A673 (cell line): Measurements from ENCODE around the gene ZNHIT6.

Experiments
- EZH2 ChIP-seq: fragments of 200-600 bp; sonication (generic); IDR thresholded peaks from 2 replicates; pipeline ENCODE4 v1.6.1; 2017; ENCODE audit warnings: borderline replicate concordance, low read depth, mild to moderate bottlenecking, mixed read lengths, antibody characterized with exemption, low read length; ENCODE audit not compliant: poor library complexity, severe bottlenecking
- TF ChIP-seq, protein P1 (sequence below): fragments of 300-800, 200-600 bp; sonication (generic); conservative IDR thresholded peaks from 2 replicates; pipeline ENCODE4 v1.5.1; 2017; ENCODE audit warnings: low read depth, mild to moderate bottlenecking, antibody characterized with exemption, low read length, moderate library complexity, mixed read lengths

DNA sequence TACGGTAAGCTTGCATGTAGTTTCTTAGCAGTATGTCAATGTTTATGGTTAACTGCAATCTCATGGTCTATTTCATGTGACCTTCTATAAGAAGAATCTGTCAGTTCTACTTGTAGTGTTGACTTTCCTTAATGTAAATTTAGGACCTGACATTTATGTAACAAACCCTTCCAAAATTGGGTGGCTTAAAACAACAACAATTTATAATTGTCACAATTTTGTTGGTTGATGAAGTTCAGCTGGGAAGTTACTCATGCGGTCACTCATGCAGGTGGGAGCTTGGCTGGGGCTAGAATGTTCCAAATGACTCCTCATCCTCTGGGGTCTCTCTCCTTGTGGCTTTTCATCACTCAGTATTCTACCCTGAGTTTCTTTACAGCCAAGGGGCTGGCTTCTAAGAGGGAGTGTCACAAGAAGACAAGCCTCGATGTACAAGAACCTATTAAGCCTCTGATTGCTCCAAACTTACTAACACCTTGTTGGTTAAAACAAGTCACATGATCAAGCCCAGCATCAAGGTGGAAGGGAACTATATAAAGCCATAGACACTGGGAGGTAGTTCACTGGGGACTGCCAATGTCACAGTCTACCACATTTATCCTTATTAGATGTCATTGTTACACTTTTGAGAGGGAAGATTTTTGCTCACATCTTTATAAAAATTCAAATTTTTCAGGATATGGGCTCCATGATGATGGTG is 103.8 kb downstream of the ZNHIT6 start:
- TF ChIP-seq, protein P1, sequence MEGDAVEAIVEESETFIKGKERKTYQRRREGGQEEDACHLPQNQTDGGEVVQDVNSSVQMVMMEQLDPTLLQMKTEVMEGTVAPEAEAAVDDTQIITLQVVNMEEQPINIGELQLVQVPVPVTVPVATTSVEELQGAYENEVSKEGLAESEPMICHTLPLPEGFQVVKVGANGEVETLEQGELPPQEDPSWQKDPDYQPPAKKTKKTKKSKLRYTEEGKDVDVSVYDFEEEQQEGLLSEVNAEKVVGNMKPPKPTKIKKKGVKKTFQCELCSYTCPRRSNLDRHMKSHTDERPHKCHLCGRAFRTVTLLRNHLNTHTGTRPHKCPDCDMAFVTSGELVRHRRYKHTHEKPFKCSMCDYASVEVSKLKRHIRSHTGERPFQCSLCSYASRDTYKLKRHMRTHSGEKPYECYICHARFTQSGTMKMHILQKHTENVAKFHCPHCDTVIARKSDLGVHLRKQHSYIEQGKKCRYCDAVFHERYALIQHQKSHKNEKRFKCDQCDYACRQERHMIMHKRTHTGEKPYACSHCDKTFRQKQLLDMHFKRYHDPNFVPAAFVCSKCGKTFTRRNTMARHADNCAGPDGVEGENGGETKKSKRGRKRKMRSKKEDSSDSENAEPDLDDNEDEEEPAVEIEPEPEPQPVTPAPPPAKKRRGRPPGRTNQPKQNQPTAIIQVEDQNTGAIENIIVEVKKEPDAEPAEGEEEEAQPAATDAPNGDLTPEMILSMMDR, result no peak
- TF ChIP-seq EZH2, result no peak
